HuH-7 (cell line): ENCODE data around the gene ANKRD23.

Experiments used
- DNase-seq: peaks from one replicate; pipeline ENCODE4 v3.0.0; 2011; ENCODE audit warnings: low spot score

ANKRD23 gene

DNA sequence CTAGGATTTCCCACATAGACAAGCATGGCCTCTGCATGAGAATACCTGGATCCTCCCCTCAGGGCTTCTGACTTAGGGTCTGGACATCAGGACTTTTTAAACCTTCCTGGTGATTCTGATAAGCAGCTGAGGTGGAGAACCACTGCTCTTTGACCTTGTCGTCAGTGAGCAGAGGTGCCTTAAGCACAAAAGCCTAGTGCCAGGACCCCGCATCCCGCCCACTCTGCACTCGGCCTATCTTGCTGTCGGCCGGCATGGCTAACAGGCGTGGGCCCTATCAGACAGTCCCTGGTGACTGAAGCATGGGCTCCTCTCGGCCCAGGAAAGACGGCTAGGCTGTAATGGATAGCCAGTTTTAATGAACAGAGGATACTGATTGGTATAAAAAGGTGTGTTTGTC, 6.2 kb downstream of the ANKRD23 start:
- no peak for DNase-seq

- DNase-seq: no peak
Measured at GRCh38 chr2:96835830-96836229, 8.0 kb downstream of the ANKRD23 start.

- peak; percentile 46 for DNase-seq
Measured at GRCh38 chr2:96832754-96833507, 10.9 kb downstream of the ANKRD23 start.

DNA sequence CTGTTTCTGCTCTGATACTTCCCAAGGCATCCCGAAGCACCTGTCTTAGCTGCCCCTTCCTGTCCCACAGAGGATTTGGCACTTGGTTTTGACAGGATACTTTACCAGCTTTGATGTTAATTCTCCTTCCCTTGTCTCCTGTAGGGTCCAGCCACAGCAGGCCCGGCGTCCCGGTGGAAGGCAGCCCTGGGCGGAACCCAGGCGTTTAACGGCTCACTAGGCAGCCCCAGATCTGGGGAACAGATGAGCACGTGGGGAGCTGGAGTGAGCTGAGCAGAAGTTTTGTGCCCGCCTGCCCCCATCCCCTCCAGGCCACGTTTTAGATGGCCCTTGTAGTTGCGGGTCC, 11.4 kb downstream of the ANKRD23 start:
- no peak for DNase-seq

- no peak for DNase-seq
Measured at GRCh38 chr2:96831679-96832078, 12.1 kb downstream of the ANKRD23 start.

GRCh38 chr2:96830044-96830562, 13.7 kb downstream of the ANKRD23 start:
- no peak for DNase-seq

DNA sequence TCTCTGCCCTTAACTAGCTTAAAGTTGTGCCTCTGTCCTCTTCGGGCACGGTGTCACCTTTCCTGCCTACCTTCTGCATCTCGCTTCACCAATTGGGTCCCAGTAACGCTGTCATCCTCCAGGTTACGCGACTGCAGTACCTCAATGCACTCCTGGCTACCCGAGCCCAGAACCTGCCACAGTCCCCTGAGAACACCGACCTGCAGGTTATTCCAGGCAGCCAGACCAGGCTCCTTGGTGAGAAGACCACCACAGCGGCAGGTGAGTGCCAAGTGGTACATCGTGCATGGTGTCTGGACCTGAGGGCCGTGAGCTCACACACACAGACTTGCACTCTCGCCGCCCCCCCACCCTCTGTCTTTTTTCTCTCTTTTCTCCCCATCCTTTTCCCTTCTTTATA, 14.9 kb downstream of the ANKRD23 start:
- DNase-seq: no peak

DNA sequence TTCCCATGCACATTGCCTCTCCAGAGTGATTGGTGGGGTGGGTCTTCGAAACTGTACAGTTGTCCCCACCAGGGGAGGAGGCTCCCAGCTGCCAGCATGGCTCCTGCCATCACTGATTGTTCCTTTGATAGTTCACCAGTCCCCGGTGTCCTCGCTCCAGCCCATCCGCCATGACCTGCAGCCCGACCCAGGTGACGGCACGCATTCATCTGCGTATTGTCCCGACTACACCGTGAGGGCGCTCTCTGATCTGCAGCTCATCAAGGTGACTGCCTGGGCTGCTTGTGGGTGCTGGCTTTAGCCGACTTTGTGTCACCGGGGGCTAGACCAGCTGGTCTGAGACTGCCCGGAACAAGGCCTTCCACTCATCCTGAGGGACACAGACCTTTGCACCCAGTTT, 15.4 kb downstream of the ANKRD23 start:
- no peak for DNase-seq

DNA sequence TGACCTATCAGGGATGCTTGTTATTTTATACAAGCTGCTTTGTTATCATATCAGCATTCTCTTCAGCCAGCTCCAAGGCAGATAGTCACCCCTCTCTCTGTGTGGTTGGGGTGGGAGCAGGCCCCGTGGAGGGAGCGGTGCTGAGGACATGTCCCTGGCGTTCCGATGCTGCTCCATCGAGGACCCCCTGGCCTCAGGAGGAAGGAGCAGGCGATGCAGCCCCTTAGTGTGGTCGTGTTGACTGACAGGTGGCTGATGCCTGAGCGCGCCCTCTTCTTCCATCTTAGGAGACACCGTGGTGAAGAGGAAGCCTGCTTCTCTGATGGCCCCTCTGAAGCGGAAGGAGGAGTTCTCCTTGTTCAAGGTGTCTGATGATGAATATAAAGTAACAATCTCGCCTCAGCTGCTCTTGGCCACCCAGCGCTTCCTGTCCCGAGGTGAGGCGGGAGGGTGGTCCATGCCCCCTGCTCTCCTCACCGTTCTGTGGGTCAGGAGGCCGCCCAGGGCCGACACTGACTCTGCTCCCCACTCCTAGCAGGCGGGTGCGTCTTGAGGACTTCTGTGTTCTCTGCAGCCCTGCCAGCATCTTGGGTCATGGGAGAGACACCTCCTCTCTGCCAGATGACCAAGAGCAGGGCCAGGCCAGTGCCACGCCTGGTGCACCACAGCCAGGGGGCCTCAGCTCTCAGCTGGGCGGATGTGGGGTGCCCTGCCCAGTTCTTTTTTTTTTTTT, 17.1 kb downstream of the ANKRD23 start:
- DNase-seq: no peak

- no peak for DNase-seq
Measured at GRCh38 chr2:96825057-96825456, 18.8 kb downstream of the ANKRD23 start.

DNA sequence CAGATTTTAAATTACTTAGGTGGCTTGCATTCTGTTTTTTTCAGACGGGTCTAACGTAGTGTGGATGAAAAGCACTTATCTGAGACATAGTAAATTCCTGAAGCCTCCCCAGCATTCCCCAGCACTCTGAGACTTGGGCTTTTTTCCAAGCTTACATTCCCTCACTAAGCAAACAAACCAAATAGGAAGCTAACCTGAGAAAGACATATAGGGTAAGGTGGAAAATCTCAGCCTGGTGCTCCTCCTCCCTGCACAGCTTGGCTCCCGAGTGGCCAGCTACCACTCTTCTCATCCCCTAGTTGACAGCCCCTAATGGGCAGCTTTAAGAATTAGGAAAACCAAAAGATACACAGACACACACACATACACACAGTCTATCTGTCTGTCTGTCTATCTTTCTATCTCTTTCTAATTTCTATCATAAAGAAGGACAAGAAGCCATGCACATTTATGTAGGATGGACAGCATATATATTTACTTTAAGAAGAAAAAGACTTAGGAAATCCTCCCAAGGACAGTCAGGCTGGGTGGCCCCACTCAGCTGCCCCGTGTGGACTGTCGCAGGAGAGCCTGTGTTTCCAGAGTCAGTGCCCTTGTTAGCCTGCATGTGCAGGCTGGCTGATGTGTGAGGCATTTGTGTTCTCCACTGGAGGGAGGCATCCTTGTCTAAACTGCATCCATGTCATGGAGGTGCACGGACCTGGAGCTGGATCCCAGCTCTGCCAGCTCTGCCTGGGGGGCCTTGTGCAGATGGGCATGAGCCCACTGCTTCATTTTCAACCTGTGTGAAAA, 19.5 kb downstream of the ANKRD23 start:
- DNase-seq: peak; percentile 63

GRCh38 chr2:96823198-96823597, 20.6 kb downstream of the ANKRD23 start:
- no peak for DNase-seq

DNA sequence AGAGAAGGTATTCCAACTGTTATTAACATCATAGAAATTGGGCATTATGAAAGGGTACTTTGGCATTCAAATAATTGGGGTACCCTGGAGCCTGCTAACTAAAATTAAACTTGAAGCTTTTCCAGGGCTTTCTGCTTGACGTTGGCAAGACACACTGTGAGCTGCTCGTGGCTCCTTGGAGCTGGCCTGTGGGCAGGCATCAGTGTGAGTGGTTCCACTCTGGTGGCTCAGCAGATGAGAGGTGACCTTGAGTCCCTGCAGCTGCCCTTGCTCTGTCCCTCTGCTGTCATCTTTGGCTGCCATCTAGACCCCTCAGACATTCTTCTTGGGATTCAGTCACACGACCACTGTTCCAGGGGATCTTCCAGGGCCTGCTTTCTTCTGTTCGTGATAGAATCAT, 21.0 kb downstream of the ANKRD23 start:
- no peak for DNase-seq

DNA sequence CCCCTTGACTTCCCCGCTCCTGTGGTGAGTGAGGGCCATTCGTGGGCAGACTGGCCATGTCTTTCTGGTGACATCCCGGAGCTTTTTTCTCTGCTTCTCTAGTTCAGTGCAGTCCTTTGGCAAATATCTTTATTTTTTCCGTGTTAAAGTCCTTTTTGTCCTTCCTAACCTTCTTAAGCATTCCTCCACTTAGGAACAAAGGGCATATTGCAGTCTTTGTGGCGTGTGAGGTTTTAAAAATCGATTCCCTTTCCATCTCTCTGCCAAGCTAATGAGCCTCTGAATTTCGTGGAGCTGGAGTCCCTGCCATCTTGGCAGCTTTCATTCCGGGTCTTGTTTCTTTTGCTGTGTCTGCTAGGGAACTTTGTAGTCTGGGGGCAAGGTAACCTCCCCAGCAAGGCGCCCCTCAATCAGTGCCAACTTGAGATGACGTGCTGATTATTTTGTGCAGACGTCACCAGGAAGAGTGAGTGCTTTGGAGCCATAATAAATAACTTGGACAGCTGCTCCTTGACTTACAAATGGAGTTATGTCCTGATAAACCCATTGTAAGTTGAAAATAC, 22.6 kb downstream of the ANKRD23 start:
- DNase-seq: no peak

DNA sequence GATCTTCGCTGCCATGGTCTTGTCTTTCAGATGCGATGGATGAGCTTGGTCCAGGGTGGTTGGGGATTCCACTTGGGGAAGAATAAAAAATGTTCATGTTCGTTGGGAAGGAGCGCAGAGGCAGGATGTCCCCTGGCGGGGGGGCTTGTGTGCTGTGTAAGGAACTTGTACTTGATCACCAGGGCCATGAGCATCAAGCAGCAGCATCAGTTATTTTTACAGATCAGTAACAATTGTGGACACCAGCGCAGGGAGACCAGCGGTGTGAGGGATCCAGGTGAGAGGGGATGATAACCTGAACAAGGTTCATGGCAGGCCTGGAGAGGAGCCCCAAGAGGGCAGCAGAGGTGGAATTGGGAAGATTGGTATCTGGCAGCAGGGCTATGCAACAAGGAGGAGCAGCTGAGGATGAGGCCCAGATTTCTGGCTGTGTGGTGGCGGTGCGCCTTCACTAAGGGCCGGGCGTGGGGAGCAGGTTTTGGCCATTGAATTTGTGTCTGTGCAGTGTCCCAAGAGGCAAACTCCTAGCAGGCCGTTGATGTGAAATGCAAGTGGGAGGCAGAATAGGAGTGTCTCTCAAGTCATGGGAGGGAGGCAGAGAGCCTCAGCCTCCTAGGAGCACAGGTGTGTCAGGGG, 23.8 kb downstream of the ANKRD23 start:
- DNase-seq: no peak

DNA sequence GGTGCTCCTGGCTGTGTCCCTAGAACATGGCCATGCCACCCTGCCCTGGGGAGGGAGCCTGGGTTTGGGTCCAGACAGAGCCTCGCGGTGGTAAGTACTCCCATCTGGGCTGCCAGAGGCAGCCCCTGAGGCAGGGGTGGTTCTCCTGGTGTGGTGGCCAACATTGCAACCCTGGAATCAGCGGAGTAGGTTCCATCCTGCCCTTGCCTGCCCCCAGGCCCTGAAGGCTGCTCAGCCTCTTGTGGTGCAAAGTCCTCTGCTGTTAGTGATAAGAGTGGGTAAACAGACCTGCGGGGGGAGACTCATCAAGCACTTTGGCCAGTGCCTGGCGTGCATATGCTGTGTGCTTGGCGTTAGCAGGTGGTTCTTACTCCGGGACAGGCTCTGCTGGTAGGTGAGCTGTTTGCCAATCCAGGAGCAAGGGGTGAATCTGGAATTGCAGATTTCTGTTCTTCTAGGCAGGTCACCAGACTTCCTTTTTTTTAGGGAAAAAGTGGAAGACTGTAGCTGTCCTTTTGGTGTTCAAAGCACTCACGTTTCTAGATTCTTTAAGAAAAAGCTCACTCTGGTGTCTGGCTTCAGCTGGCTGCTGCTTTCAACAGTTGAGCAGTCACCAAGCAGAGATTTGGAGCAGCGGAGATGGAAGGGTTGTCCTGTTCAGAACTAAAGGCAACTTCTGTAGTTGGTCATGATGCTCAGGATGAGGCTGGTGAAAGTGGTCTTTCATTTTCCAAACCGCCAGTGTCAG, 24.5 kb downstream of the ANKRD23 start:
- peak; percentile 97 for DNase-seq

DNA sequence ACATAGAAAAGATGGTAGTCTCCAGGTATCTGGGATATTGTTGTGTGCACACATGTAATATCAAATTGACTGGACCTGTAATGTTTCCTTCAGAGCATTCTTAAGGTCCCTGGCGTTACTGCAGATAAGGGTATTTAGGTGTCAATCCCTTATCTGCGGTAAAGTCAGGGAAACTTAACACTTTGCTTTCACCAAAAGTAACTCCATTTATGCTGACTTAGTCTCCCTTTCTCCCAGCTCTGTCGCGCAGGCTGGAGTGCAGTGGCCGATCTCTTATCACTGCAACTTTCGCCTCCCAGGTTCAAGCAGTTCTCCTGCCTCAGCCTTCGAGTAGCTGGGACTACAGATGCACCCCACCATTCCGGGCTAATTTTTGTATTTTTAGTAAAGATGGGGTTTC, 25.9 kb downstream of the ANKRD23 start:
- no peak for DNase-seq

GRCh38 chr2:96816836-96817702, 26.8 kb downstream of the ANKRD23 start:
- DNase-seq: peak; percentile 34

- DNase-seq: peak; percentile 100
Measured at GRCh38 chr2:96816127-96816835, 27.5 kb downstream of the ANKRD23 start, which contains the start of gene CNNM3. Gene CNNM3, plus strand, starts transcription at chr2:96816268. Its CDS starts 10 bp downstream, at chr2:96816278.
